Natural killer cell (primary cell): Measurements from ENCODE around the gene ZNF236. TPM values are rescaled to one million over a fixed set of nuclear protein-coding genes. Genes with fewer than 3 reads are reported as not detected.
A peak's percentile ranks its signal among the peaks of the same experiment; 100 is the strongest.

Experiments used
- ATAC-seq, 3 donors: fragments of 150-1000 bp in 2 of 3; fragments of 200-7000 bp in 1 of 3; cut with Tn5 transposase; 1 replicate in 1 of 3; 2 replicates in 2 of 3; pipeline ENCODE4 v1.10.0; 2021; ENCODE audit warnings: mild to moderate bottlenecking in 2 of 3, moderate library complexity in 2 of 3
- DNase-seq, 2 donors: peaks; one replicate each; pipeline versions ENCODE4 v3.0.0 to v3.0.0-alpha.2; 2013 to 2021; ENCODE audit warnings: mixed read lengths in 1 of 2
- H3K27ac ChIP-seq: one replicate; pipeline ENCODE4 v1.5.1; 2013; ENCODE audit warnings: mild to moderate bottlenecking, low read length
- H3K27me3 ChIP-seq: one replicate; pipeline ENCODE4 v1.6.1; 2013; ENCODE audit warnings: low read length; ENCODE audit not compliant: control insufficient read depth, insufficient read depth
- H3K36me3 ChIP-seq: one replicate; pipeline ENCODE4 v1.6.1; 2013; ENCODE audit warnings: low read length; ENCODE audit not compliant: control insufficient read depth, insufficient read depth
- H3K4me1 ChIP-seq: one replicate; pipeline ENCODE4 v1.6.1; 2013; ENCODE audit warnings: low read length; ENCODE audit not compliant: control insufficient read depth, insufficient read depth
- H3K4me3 ChIP-seq: one replicate; pipeline ENCODE4 v1.5.1; 2013; ENCODE audit warnings: low read length
- H3K9me3 ChIP-seq: one replicate; pipeline ENCODE4 v1.6.1; 2013; ENCODE audit warnings: low read length; ENCODE audit not compliant: control insufficient read depth, insufficient read depth
- H3K27ac Mint-ChIP-seq, 2 donors: one replicate each; pipeline ENCODE4 v1.8.0; 2022; ENCODE audit warnings: mild to moderate bottlenecking in 2 of 2, mixed read lengths in 2 of 2, moderate library complexity in 1 of 2
- H3K27me3 Mint-ChIP-seq, 2 donors: one replicate each; pipeline ENCODE4 v1.8.0; 2022; ENCODE audit warnings: low read depth in 2 of 2, mixed read lengths in 2 of 2
- H3K36me3 Mint-ChIP-seq: one replicate; pipeline ENCODE4 v1.8.0; 2022; ENCODE audit warnings: mixed read lengths
- H3K4me1 Mint-ChIP-seq, 2 donors: one replicate each; pipeline ENCODE4 v1.8.0; 2022; ENCODE audit warnings: mixed read lengths in 2 of 2
- H3K4me3 Mint-ChIP-seq: one replicate; pipeline ENCODE4 v1.8.0; 2022; ENCODE audit warnings: mild to moderate bottlenecking, moderate library complexity, mixed read lengths
- H3K9me3 Mint-ChIP-seq, 2 donors: one replicate each; pipeline ENCODE4 v1.8.0; 2022; ENCODE audit warnings: mixed read lengths in 2 of 2
- WGBS: methylation state at CpG from one replicate; pipeline ENCODE4 v1.1.7; 2013; ENCODE audit warnings: missing lambda C conversion rate; ENCODE audit not compliant: insufficient coverage; 5-methylcytosine and 5-hydroxymethylcytosine counted together
- intact Hi-C: fragments of 100-400 bp; cut with micrococcal nuclease; formaldehyde crosslinking; loops from one replicate; pipeline ENCODE4 v1.14.2; 2022
- total RNA-seq, 4 donors: library from RNA; stranded (reverse); fragments of 120-200 nt in 1 of 4; gene quantifications; one replicate each; pipeline versions ENCODE4 v1.2.3 to v1.2.4, GENCODE V29; 2013 to 2022
- TF ChIP-seq, protein P1 (sequence below): fragments of 200-600 bp; IDR thresholded peaks from one replicate; pipeline ENCODE4 v1.8.0; 2022; ENCODE audit warnings: antibody characterized with exemption

ZNF236 gene
- total RNA-seq, 3 donors from 2014 or later (not counting 1 experiment from before 2014, with no cell fraction given) = 35.1 to 42.2 (median 39.7) TPM

- Histone ChIP-seq H3K4me1 (peaks cover 34% of the 10 kb centered on the region), H3K27ac (no peak overlapping the region), H3K4me3 (no peak overlapping the region), H3K27me3 (no peaks in the 10 kb centered on the region), H3K9me3 (no peaks in the 10 kb centered on the region), H3K36me3 (peaks cover 6% of the 10 kb centered on the region)
- ATAC-seq (no peak), DNase-seq (no peak)
- no peaks in the 10 kb centered on the region for H3K9me3 Mint-ChIP-seq
- no peak overlapping the region for H3K27ac Mint-ChIP-seq
- peaks cover 36 to 44% of the 10 kb centered on the region in 2 donors for H3K4me1 Mint-ChIP-seq
- WGBS = 92% methylated on average over 19 of the region's 19 CpGs
- TF ChIP-seq, protein P1, sequence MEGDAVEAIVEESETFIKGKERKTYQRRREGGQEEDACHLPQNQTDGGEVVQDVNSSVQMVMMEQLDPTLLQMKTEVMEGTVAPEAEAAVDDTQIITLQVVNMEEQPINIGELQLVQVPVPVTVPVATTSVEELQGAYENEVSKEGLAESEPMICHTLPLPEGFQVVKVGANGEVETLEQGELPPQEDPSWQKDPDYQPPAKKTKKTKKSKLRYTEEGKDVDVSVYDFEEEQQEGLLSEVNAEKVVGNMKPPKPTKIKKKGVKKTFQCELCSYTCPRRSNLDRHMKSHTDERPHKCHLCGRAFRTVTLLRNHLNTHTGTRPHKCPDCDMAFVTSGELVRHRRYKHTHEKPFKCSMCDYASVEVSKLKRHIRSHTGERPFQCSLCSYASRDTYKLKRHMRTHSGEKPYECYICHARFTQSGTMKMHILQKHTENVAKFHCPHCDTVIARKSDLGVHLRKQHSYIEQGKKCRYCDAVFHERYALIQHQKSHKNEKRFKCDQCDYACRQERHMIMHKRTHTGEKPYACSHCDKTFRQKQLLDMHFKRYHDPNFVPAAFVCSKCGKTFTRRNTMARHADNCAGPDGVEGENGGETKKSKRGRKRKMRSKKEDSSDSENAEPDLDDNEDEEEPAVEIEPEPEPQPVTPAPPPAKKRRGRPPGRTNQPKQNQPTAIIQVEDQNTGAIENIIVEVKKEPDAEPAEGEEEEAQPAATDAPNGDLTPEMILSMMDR = no peak
- H3K36me3 Mint-ChIP-seq = no peaks in the 10 kb centered on the region
- H3K4me3 Mint-ChIP-seq = no peak overlapping the region
- intact Hi-C loops = loop anchor here (2.0 to 5.0 kb wide), 4 partner anchors 62 to 651 kb away; partner anchors contain the start of gene MBP
- peaks cover 0 to 2% of the 10 kb centered on the region in 2 donors for H3K27me3 Mint-ChIP-seq
These were observed 178.7 kb downstream of the ZNF236 start for GRCh38 chr18:77001041-77001440.

GRCh38 chr18:77001979-77002378 lies 179.6 kb downstream of the ZNF236 start:
- DNase-seq (no peak), ATAC-seq (no peak)
- Histone ChIP-seq H3K9me3 (no peaks in the 10 kb centered on the region), H3K36me3 (peaks cover 8% of the 10 kb centered on the region), H3K4me1 (peaks cover 43% of the 10 kb centered on the region), H3K27me3 (no peaks in the 10 kb centered on the region), H3K27ac (no peak overlapping the region), H3K4me3 (no peak overlapping the region)
- no peaks in the 10 kb centered on the region for H3K36me3 Mint-ChIP-seq
- H3K9me3 Mint-ChIP-seq = no peaks in the 10 kb centered on the region
- 89% methylated on average over 7 of the region's 7 CpGs for whole genome bisulfite sequencing
- TF ChIP-seq, protein P1 = no peak
- H3K4me3 Mint-ChIP-seq = no peak overlapping the region
- peak overlapping the region; percentile 33 to 80 for H3K27ac Mint-ChIP-seq
- peaks cover 38 to 53% of the 10 kb centered on the region in 2 donors for H3K4me1 Mint-ChIP-seq
- intact Hi-C loops = loop anchor here (2.0 to 5.0 kb wide), 4 partner anchors 61 to 650 kb away; partner anchors contain the start of gene MBP
- peaks cover 0 to 2% of the 10 kb centered on the region in 2 donors for H3K27me3 Mint-ChIP-seq

GRCh38 chr18:77002496-77002895 lies 180.1 kb downstream of the ZNF236 start:
- Mint-ChIP-seq H3K4me1 (peaks cover 43 to 58% of the 10 kb centered on the region in 2 donors), H3K36me3 (no peaks in the 10 kb centered on the region), H3K27ac (peak overlapping the region; percentile 33 to 80), H3K27me3 (peaks cover 0 to 2% of the 10 kb centered on the region in 2 donors), H3K9me3 (no peaks in the 10 kb centered on the region), H3K4me3 (no peak overlapping the region)
- ATAC-seq (no peak), DNase-seq (no peak)
- Histone ChIP-seq H3K36me3 (peaks cover 8% of the 10 kb centered on the region), H3K4me1 (peaks cover 48% of the 10 kb centered on the region), H3K27me3 (no peaks in the 10 kb centered on the region), H3K9me3 (no peaks in the 10 kb centered on the region), H3K4me3 (no peak overlapping the region), H3K27ac (no peak overlapping the region)
- TF ChIP-seq, protein P1 = no peak
- intact Hi-C loops = loop anchor here (5.0 kb wide), 2 partner anchors 130 to 650 kb away; partner anchors contain the start of gene MBP
- WGBS = 92% methylated on average over 10 of the region's 10 CpGs

GRCh38 chr18:77003316-77003715 lies 181.0 kb downstream of the ZNF236 start:
- H3K9me3 Mint-ChIP-seq = no peaks in the 10 kb centered on the region
- H3K27ac Mint-ChIP-seq = peak overlapping the region; percentile 80 to 86
- H3K4me1 Mint-ChIP-seq = peaks cover 51 to 60% of the 10 kb centered on the region in 2 donors
- Histone ChIP-seq H3K4me3 (no peak overlapping the region), H3K4me1 (peaks cover 53% of the 10 kb centered on the region), H3K36me3 (peaks cover 10% of the 10 kb centered on the region), H3K27ac (no peak overlapping the region), H3K9me3 (no peaks in the 10 kb centered on the region), H3K27me3 (no peaks in the 10 kb centered on the region)
- H3K36me3 Mint-ChIP-seq = no peaks in the 10 kb centered on the region
- no peaks in the 10 kb centered on the region for H3K27me3 Mint-ChIP-seq
- 96% methylated on average over 6 of the region's 7 CpGs for WGBS
- no peak for ATAC-seq
- TF ChIP-seq, protein P1 = no peak
- H3K4me3 Mint-ChIP-seq = no peak overlapping the region
- DNase-seq = no peak
- intact Hi-C loops = loop anchor here (5.0 kb wide), 2 partner anchors 129 to 649 kb away; partner anchors contain the start of gene MBP
